ENCODE data around the gene ECE1. TPM values are rescaled to one million over a fixed set of nuclear protein-coding genes. Genes with fewer than 3 reads are reported as not detected.
A peak's percentile ranks its signal among the peaks of the same experiment; 100 is the strongest.

ECE1 gene
- total RNA-seq, 1 donor from 2014 or later: 15.2 TPM

DNA sequence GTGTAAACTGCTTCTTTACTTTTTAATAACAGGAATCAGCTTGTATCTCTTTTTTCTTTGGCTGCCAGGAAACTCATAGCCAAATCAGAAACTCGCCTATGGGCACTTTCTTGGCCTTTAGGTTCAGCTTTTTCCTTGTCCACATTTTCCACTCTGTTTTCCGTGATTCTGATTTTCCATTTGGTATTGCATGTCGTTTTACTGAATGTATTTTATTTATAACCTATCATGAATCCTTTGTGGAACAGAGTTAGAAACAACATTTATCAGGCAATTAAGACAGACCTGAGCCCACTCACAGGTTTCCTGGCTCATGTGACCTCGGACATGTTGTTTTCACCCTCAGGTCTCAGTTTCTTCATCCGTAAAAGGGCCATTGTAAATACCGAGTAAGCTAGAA is 5.3 kb upstream of the ECE1 start:
- peaks cover 11% of the 10 kb centered on the region for H3K4me1 ChIP-seq
- TF ChIP-seq EZH2phosphoT487 (IDR thresholded peaks at IDR 0.05) (no peak), EZH2 (IDR thresholded peaks at IDR 0.05) (no peak)
- TF ChIP-seq, protein P1, sequence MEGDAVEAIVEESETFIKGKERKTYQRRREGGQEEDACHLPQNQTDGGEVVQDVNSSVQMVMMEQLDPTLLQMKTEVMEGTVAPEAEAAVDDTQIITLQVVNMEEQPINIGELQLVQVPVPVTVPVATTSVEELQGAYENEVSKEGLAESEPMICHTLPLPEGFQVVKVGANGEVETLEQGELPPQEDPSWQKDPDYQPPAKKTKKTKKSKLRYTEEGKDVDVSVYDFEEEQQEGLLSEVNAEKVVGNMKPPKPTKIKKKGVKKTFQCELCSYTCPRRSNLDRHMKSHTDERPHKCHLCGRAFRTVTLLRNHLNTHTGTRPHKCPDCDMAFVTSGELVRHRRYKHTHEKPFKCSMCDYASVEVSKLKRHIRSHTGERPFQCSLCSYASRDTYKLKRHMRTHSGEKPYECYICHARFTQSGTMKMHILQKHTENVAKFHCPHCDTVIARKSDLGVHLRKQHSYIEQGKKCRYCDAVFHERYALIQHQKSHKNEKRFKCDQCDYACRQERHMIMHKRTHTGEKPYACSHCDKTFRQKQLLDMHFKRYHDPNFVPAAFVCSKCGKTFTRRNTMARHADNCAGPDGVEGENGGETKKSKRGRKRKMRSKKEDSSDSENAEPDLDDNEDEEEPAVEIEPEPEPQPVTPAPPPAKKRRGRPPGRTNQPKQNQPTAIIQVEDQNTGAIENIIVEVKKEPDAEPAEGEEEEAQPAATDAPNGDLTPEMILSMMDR (IDR thresholded peaks at IDR 0.05): no peak
- H4K20me1 ChIP-seq (ENCODE audit: low read depth): peaks cover 41% of the 10 kb centered on the region
- Mint-ChIP-seq H3K9me3 (no peaks in the 10 kb centered on the region), H3K27ac (no peak overlapping the region), H3K4me1 (peaks cover 41% of the 10 kb centered on the region), H3K27me3 (ENCODE audit: insufficient read depth, low read depth) (no peaks in the 10 kb centered on the region), H3K4me3 (no peak overlapping the region), H3K36me3 (no peaks in the 10 kb centered on the region)
- no peak for DNase-seq (ENCODE audit: low spot score)
- no peaks in the 10 kb centered on the region for H3K79me2 ChIP-seq (ENCODE audit: low read depth)
- no peak overlapping the region for H3K4me2 ChIP-seq
- no peak overlapping the region for H3K9ac ChIP-seq
- H3K36me3 ChIP-seq: no peaks in the 10 kb centered on the region
- peaks cover 30% of the 10 kb centered on the region for H3K27me3 ChIP-seq
- H3K4me3 ChIP-seq: no peak overlapping the region
- no peak overlapping the region for H2AFZ ChIP-seq (replicated peaks)
- peaks cover 4% of the 10 kb centered on the region for H3F3A ChIP-seq (ENCODE audit: low read depth)
- H3K27ac ChIP-seq: no peak overlapping the region
- no peaks in the 10 kb centered on the region for H3K9me3 ChIP-seq (ENCODE audit: low read depth)

DNA sequence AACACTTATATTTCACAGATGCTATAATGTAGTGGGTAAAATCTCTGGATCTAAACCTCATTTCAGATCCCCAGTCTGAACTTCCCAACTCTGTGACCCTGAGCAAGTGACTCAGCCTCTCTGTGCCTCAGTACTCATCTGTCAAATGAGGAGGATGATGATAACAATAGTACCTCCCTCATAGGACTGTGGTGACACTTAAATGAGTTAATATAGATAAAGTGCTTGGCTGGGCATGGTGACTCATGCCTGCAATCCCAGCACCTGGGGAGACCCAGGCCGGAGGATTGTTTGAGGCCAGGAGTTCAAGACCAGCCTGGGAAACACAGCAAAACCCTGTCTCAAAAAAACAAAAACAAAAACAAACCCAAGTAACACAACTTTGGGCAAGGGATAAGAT is 4.7 kb upstream of the ECE1 start:
- H3K9me3 ChIP-seq (ENCODE audit: low read depth): no peaks in the 10 kb centered on the region

DNA sequence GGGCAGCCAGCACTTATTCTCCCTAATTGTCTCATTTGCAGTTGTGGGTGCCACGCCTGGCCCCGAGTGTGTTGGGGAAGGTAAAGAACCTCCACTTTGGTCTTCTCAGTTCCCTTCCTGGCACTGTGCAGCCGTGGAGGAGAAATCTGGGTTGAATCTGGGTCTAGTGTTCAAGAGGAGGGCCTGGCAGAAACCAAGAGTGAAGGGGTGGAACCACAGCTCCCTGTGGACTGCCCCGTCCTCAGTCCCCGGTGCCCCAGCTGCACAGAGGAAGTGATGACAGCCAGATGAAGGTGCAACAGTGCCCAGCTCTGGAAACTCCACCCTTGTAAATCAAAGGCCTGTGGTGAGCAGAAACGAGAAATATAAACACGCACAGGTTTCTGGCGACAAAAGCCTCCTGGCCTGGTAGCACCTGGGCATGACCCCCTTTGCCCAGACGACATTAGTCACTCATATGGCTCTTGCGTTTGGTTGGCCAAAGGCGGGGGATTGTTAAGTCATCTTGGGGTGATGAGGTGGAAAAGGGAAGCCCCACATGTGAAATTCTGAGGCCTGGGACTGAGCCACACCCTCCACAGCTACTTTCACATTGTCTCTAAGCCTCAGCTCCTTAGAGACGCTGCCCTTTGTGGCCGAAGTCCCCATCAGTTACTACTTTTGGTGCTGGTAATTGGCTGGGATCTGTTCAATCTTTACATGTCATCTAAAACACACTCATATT is 4.2 kb upstream of the ECE1 start:
- Histone ChIP-seq H3K4me1 (peaks cover 14% of the 10 kb centered on the region), H3K27ac (no peak overlapping the region), H3K36me3 (no peaks in the 10 kb centered on the region), H3K79me2 (ENCODE audit: low read depth) (no peaks in the 10 kb centered on the region), H4K20me1 (ENCODE audit: low read depth) (peaks cover 47% of the 10 kb centered on the region), H2AFZ (replicated peaks) (no peak overlapping the region), H3F3A (ENCODE audit: low read depth) (peaks cover 4% of the 10 kb centered on the region), H3K4me3 (no peak overlapping the region), H3K27me3 (peaks cover 41% of the 10 kb centered on the region), H3K9ac (no peak overlapping the region), H3K4me2 (no peak overlapping the region), H3K9me3 (ENCODE audit: low read depth) (no peaks in the 10 kb centered on the region)
- Mint-ChIP-seq H3K27me3 (ENCODE audit: insufficient read depth, low read depth) (no peaks in the 10 kb centered on the region), H3K36me3 (no peaks in the 10 kb centered on the region), H3K4me1 (peaks cover 42% of the 10 kb centered on the region), H3K27ac (peak overlapping the region; percentile 79), H3K9me3 (no peaks in the 10 kb centered on the region), H3K4me3 (peak overlapping the region; percentile 38)
- DNase-seq (ENCODE audit: low spot score): no peak
- no peak for TF ChIP-seq EZH2phosphoT487 (IDR thresholded peaks at IDR 0.05)
- TF ChIP-seq, protein P1 (IDR thresholded peaks at IDR 0.05): no peak
- no peak for TF ChIP-seq EZH2 (IDR thresholded peaks at IDR 0.05)

More for the DNA sequence above, 4.7 kb upstream of the ECE1 start:
- no peaks in the 10 kb centered on the region for H3K9me3 Mint-ChIP-seq
- no peak overlapping the region for H3K27ac Mint-ChIP-seq
- Histone ChIP-seq H3K27me3 (peaks cover 35% of the 10 kb centered on the region), H3K79me2 (ENCODE audit: low read depth) (no peaks in the 10 kb centered on the region), H3K4me2 (no peak overlapping the region), H3K4me3 (no peak overlapping the region), H3K36me3 (no peaks in the 10 kb centered on the region), H2AFZ (replicated peaks) (no peak overlapping the region), H3K9ac (no peak overlapping the region), H3K4me1 (peaks cover 14% of the 10 kb centered on the region), H4K20me1 (ENCODE audit: low read depth) (peaks cover 44% of the 10 kb centered on the region), H3K27ac (no peak overlapping the region), H3F3A (ENCODE audit: low read depth) (peaks cover 4% of the 10 kb centered on the region)
- no peaks in the 10 kb centered on the region for H3K36me3 Mint-ChIP-seq
- no peak for DNase-seq (ENCODE audit: low spot score)
- no peak overlapping the region for H3K4me3 Mint-ChIP-seq
- peaks cover 42% of the 10 kb centered on the region for H3K4me1 Mint-ChIP-seq
- TF ChIP-seq, protein P1 (IDR thresholded peaks at IDR 0.05): no peak
- TF ChIP-seq EZH2 (IDR thresholded peaks at IDR 0.05): no peak
- TF ChIP-seq EZH2phosphoT487 (IDR thresholded peaks at IDR 0.05): no peak
- H3K27me3 Mint-ChIP-seq (ENCODE audit: insufficient read depth, low read depth): no peaks in the 10 kb centered on the region
